Measurements from ENCODE around the gene LBH. TPM values are rescaled to one million over a fixed set of nuclear protein-coding genes. Genes with fewer than 3 reads are reported as not detected.

The LBH gene
- total and polyA plus RNA-seq, 8 donors = 6.6 to 39.8 (median 17.0) TPM

DNA sequence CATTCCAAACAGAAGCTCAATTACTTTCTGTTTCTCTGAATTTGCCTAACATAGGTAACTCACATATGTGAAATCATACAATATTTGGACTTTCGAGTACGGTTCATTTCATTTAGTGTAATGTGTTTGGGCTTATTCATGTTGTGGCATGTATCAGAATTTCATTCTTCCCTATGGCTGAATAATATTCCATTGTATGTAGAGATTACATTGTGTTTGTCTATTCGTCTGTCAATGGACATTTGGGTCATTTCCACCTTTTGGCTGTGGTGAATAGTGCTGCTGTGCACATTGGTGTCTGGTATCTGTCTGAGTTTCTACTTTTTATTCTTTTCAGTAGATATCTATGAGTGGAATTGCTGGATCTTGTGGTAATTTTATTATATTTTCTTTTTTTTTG lies 43.9 kb downstream of the LBH start:
- no peaks in the 10 kb centered on the region for H3K36me3 ChIP-seq
- no peaks in the 10 kb centered on the region for H3K27me3 ChIP-seq
- intact Hi-C loops (cut with DNase I; ENCODE audit: low total_unique reads) = no loop called here
- TF ChIP-seq EP300 (IDR thresholded peaks at IDR 0.05) = no peak
- no peaks in the 10 kb centered on the region for H3K9me3 ChIP-seq
- no peak overlapping the region for H3K27ac ChIP-seq
- no peak for DNase-seq
- H3K4me3 ChIP-seq = no peak overlapping the region
- peaks cover 9 to 27% (median 20%) of the 10 kb centered on the region in 4 donors for H3K4me1 ChIP-seq
- WGBS, 5 donors = 74 to 95% (median 93%) methylated on average over 3 of the region's 3 CpGs

GRCh38 chr2:30276455-30276911 lies 45.1 kb downstream of the LBH start:
- TF ChIP-seq POLR2A (IDR thresholded peaks at IDR 0.05) = no peak
- no peak for TF ChIP-seq POLR2AphosphoS5 (IDR thresholded peaks at IDR 0.05)
- 57 to 79% (median 68%) methylated on average over 4 of the region's 4 CpGs for WGBS, 5 donors
- Histone ChIP-seq H3K27ac (no peak overlapping the region), H3K4me3 (no peak overlapping the region), H3K27me3 (no peaks in the 10 kb centered on the region), H3K9me3 (no peaks in the 10 kb centered on the region), H3K4me1 (peaks cover 9 to 27% (median 20%) of the 10 kb centered on the region in 4 donors), H3K36me3 (no peaks in the 10 kb centered on the region)
- intact Hi-C loops (cut with DNase I; ENCODE audit: low total_unique reads) = no loop called here
- no peak for DNase-seq

DNA sequence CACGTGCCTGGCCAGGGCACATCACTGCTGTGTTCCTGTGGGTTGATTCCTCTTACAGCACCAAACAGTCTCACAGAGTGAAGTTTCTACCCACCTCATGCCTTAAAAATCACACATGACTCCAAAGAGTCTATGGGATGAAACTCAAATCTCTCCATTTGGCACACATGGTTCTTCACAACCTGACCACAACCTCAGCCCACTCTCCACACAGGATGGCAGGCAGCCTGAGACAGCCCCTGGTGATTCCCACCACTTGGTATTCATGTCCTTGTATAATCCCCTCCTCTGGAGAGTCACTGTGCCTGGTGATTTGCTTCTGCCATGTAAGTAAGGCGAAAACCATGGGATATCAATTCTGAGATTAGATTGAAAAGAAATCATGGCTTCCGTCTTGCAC lies 46.2 kb downstream of the LBH start:
- 87 to 93% (median 91%) methylated on average over 3 of the region's 3 CpGs for WGBS, 5 donors
- H3K4me1 ChIP-seq = peaks cover 9 to 27% (median 20%) of the 10 kb centered on the region in 4 donors

DNA sequence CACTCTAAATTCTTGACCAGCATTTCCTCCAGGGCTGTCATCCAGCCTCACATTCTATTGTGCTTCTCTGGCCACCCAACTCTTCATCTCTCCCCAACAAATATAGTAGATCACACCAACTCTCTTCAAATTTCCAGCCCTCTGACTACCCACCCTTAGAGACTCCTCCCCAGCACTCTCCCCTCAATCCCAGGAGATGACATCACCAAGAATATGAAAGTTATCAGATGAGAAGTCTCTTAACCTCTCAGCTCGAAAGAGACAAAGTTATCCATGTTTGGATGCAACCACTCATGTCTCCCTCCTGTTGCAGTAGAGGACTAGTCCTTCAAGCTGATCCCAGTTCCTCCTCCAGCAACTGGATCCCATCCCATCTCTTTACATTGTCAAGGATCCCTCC lies 47.1 kb downstream of the LBH start:
- Histone ChIP-seq H3K27ac (no peak overlapping the region), H3K9me3 (no peaks in the 10 kb centered on the region), H3K36me3 (no peaks in the 10 kb centered on the region), H3K4me1 (peaks cover 3 to 20% (median 15%) of the 10 kb centered on the region in 4 donors), H3K27me3 (no peaks in the 10 kb centered on the region), H3K4me3 (no peak overlapping the region)
- 70 to 83% (median 77%) methylated on average over 1 of the region's 1 CpG for WGBS, 5 donors
- TF ChIP-seq POLR2AphosphoS5 (IDR thresholded peaks at IDR 0.05) (no peak), EP300 (IDR thresholded peaks at IDR 0.05) (no peak), CTCF (IDR thresholded peaks at IDR 0.05) (no peak), POLR2A (IDR thresholded peaks at IDR 0.05) (no peak)
- intact Hi-C loops (cut with DNase I; ENCODE audit: low total_unique reads) = no loop called here
- DNase-seq = no peak

More for the DNA sequence above, 46.2 kb downstream of the LBH start:
- intact Hi-C loops (cut with DNase I; ENCODE audit: low total_unique reads) = no loop called here
- no peak for DNase-seq
- Histone ChIP-seq H3K27me3 (no peaks in the 10 kb centered on the region), H3K36me3 (no peaks in the 10 kb centered on the region), H3K4me3 (no peak overlapping the region), H3K27ac (no peak overlapping the region), H3K9me3 (no peaks in the 10 kb centered on the region)
- TF ChIP-seq POLR2AphosphoS5 (IDR thresholded peaks at IDR 0.05) = no peak
- no peak for TF ChIP-seq POLR2A (IDR thresholded peaks at IDR 0.05)
- no peak for TF ChIP-seq CTCF (IDR thresholded peaks at IDR 0.05)
- TF ChIP-seq EP300 (IDR thresholded peaks at IDR 0.05) = no peak

DNA sequence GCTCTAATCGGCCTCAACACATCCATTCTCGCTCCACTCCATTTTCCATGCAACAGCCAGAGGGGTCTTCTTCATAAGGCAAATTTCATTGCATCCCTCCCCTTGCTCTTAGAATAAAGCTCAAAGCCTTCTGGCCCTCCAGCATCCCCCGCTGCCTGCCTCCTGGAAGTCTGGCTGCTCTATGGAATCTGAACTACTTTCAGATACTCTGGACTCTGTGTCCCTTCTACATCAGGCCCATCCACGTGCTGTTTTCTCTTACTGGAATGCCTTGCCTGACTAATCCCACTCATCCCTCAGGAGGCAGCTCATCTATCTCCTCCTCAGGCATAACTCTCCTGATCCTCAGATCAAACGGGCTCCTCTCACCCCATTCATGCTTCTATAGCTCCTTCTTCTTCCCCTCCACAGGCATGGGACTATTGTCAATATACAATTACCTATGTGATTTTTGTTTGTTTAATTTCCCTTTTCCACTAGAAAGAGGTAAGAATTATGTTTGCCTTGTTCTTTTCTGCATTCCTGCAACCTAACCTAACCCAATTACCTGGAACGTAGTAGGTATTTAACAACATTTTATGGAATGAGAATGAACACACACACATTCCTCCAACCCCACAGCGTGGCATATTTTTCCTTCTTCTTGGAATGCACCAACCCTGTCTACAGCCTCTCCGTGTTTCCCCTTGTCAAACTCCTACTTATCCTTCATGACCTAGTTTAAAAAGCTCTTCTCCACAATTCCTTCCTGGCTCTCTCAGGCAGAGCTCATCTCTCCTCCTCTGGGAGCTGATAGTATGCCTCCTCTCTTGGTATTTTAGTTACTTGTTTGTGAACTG lies 49.5 kb downstream of the LBH start:
- TF ChIP-seq EP300 (IDR thresholded peaks at IDR 0.05) (no peak), CTCF (IDR thresholded peaks at IDR 0.05) (no peak), POLR2AphosphoS5 (IDR thresholded peaks at IDR 0.05) (no peak), POLR2A (IDR thresholded peaks at IDR 0.05) (no peak)
- intact Hi-C loops (cut with DNase I; ENCODE audit: low total_unique reads) = no loop called here
- Histone ChIP-seq H3K4me1 (peaks cover 0 to 5% (median 0%) of the 10 kb centered on the region in 4 donors), H3K36me3 (no peaks in the 10 kb centered on the region), H3K27me3 (no peaks in the 10 kb centered on the region), H3K4me3 (no peak overlapping the region), H3K9me3 (no peaks in the 10 kb centered on the region), H3K27ac (no peak overlapping the region)
- WGBS, 5 donors = 80 to 85% (median 84%) methylated on average over 8 of the region's 8 CpGs
- no peak for DNase-seq
